Mesenteric fat pad (tissue), 1 donor: ENCODE data around the gene LRRC31. TPM values are rescaled to one million over a fixed set of nuclear protein-coding genes. Genes with fewer than 3 reads are reported as not detected.

Source experiments
- DNase-seq: peaks from one replicate; pipeline ENCODE4 v3.0.0-alpha.2; 2020; ENCODE audit warnings: low spot score
- long read RNA-seq: library from polyadenylated mRNA; unstranded; transcript quantifications from one replicate; pipeline ENCODE4 v2.0.0, GENCODE V29; 2020
- total RNA-seq: library from RNA; stranded (reverse); fragmentation: NEBNext Ultra II Directional; extraction: Animal tissue kit (Norgen Biotek cat#: 25700); gene quantifications from one replicate; pipeline ENCODE4 v1.2.1, GENCODE V29; 2021
- donor health status: DM: yes; HTN: yes; CAD: no.

Gene LRRC31
- total RNA-seq, result not detected
- long read RNA-seq, result 0 reads

GRCh38 chr3:169869484-169870220 is at the start of gene LRRC31:
LRRC31 (minus strand) TSS chr3:169869935; CDS start chr3:169869807, 128 bp downstream.
- DNase-seq, result no peak

GRCh38 chr3:169914321-169914720 is 44.6 kb upstream of the LRRC31 start:
- no peak for DNase-seq

GRCh38 chr3:169913323-169913722 is 43.6 kb upstream of the LRRC31 start:
- no peak for DNase-seq

GRCh38 chr3:169911272-169911671 is 41.5 kb upstream of the LRRC31 start, which contains the start of gene SAMD7:
SAMD7 (plus strand) TSS chr3:169911572; CDS start chr3:169919499, 7,927 bp downstream.
- no peak for DNase-seq

- DNase-seq, result no peak
Observed at GRCh38 chr3:169907944-169908343, 38.2 kb upstream of the LRRC31 start.

- no peak for DNase-seq
Observed at GRCh38 chr3:169907476-169907875, 37.7 kb upstream of the LRRC31 start.

GRCh38 chr3:169905404-169905803 is 35.7 kb upstream of the LRRC31 start:
- DNase-seq, result no peak

GRCh38 chr3:169901453-169901852 is 31.7 kb upstream of the LRRC31 start:
- DNase-seq, result no peak

- no peak for DNase-seq
Observed at GRCh38 chr3:169897284-169897683, 27.5 kb upstream of the LRRC31 start.

- no peak for DNase-seq
Observed at GRCh38 chr3:169895072-169895471, 25.3 kb upstream of the LRRC31 start.

GRCh38 chr3:169894110-169894509 is 24.4 kb upstream of the LRRC31 start:
- no peak for DNase-seq

GRCh38 chr3:169891886-169892285 is 22.2 kb upstream of the LRRC31 start:
- no peak for DNase-seq

GRCh38 chr3:169886671-169887070 is 16.9 kb upstream of the LRRC31 start:
- no peak for DNase-seq

GRCh38 chr3:169880576-169881250 is 11.0 kb upstream of the LRRC31 start:
- DNase-seq, result no peak

- DNase-seq, result no peak
Observed at GRCh38 chr3:169879845-169880575, 10.3 kb upstream of the LRRC31 start.

GRCh38 chr3:169879013-169879557 is 9.3 kb upstream of the LRRC31 start:
- DNase-seq, result no peak

GRCh38 chr3:169871129-169871886 is 1.6 kb upstream of the LRRC31 start:
- DNase-seq, result no peak

GRCh38 chr3:169868369-169868768 is 1.4 kb downstream of the LRRC31 start:
- DNase-seq, result no peak

GRCh38 chr3:169867584-169868210 is 2.0 kb downstream of the LRRC31 start:
- no peak for DNase-seq

- DNase-seq, result no peak
Observed at GRCh38 chr3:169865176-169865767, 4.5 kb downstream of the LRRC31 start.
